Left kidney (tissue), 2 donors: Measurements from ENCODE around the gene ZNF444. TPM values are rescaled to one million over a fixed set of nuclear protein-coding genes. Genes with fewer than 3 reads are reported as not detected.
A peak's percentile ranks its signal among the peaks of the same experiment; 100 is the strongest.
"Not testable (repeated sequence)": the region's sequence is repeated elsewhere in the genome, so short reads cannot be mapped to it uniquely, and the experiment has no call there.

Experiments used
- DNase-seq: peaks from one replicate; pipeline ENCODE4 v3.0.0-alpha.2; 2013
- polyA plus RNA-seq: library from polyadenylated mRNA; unstranded; fragments of 120-200 nt; gene quantifications from one replicate; pipeline ENCODE4 v1.2.1, GENCODE V29; 2013; ENCODE audit not compliant: insufficient read length

Gene ZNF444
- polyA plus RNA-seq, 1 donor = 28.5 TPM

- DNase-seq = not testable (repeated sequence)
Observed at GRCh38 chr19:56105831-56106396, 35.2 kb upstream of the ZNF444 start.

- no peak for DNase-seq
Observed at GRCh38 chr19:56106397-56106849, 34.7 kb upstream of the ZNF444 start.

GRCh38 chr19:56106993-56107392 is 34.1 kb upstream of the ZNF444 start:
- no peak for DNase-seq

- DNase-seq = no peak
Observed at GRCh38 chr19:56107626-56108351, 33.3 kb upstream of the ZNF444 start.

GRCh38 chr19:56108447-56109195 is 32.5 kb upstream of the ZNF444 start:
- DNase-seq = no peak

- DNase-seq = no peak
Observed at GRCh38 chr19:56109226-56109625, 31.9 kb upstream of the ZNF444 start.

- DNase-seq = peak; percentile 35
Observed at GRCh38 chr19:56110515-56111448, 30.3 kb upstream of the ZNF444 start.

- DNase-seq = no peak
Observed at GRCh38 chr19:56111601-56112312, 29.3 kb upstream of the ZNF444 start.

GRCh38 chr19:56112313-56112709 is 28.8 kb upstream of the ZNF444 start:
- no peak for DNase-seq

- no peak for DNase-seq
Observed at GRCh38 chr19:56113074-56113632, 27.9 kb upstream of the ZNF444 start.

- DNase-seq = no peak
Observed at GRCh38 chr19:56114051-56114777, 26.9 kb upstream of the ZNF444 start.

- no peak for DNase-seq
Observed at GRCh38 chr19:56114778-56115110, 26.3 kb upstream of the ZNF444 start.

- DNase-seq = no peak
Observed at GRCh38 chr19:56115490-56115889, 25.6 kb upstream of the ZNF444 start.

GRCh38 chr19:56116606-56117005 is 24.5 kb upstream of the ZNF444 start:
- DNase-seq = no peak

- DNase-seq = no peak
Observed at GRCh38 chr19:56117376-56117884, 23.7 kb upstream of the ZNF444 start.

GRCh38 chr19:56117889-56118288 is 23.2 kb upstream of the ZNF444 start:
- no peak for DNase-seq

- DNase-seq = no peak
Observed at GRCh38 chr19:56118666-56119581, 22.2 kb upstream of the ZNF444 start.

- no peak for DNase-seq
Observed at GRCh38 chr19:56119582-56119978, 21.5 kb upstream of the ZNF444 start.

- no peak for DNase-seq
Observed at GRCh38 chr19:56120002-56120370, 21.1 kb upstream of the ZNF444 start.
